NCI-H1092 treated with DMSO at 0.1 percent for 48 hours (cell line): ENCODE measurements around the gene MAN2B2.
"Not testable (repeated sequence)": the region's sequence is repeated elsewhere in the genome, so short reads cannot be mapped to it uniquely, and the experiment has no call there.

Source experiments
- DNase-seq: peaks from one replicate; lab custom pipeline; 2025; lab: John Stamatoyannopoulos, UW

The MAN2B2 gene

GRCh38 chr4:6617246-6617645 lies 42.3 kb downstream of the MAN2B2 start:
- no peak for DNase-seq

- no peak for DNase-seq
Measured at GRCh38 chr4:6618386-6619115, 43.6 kb downstream of the MAN2B2 start.

GRCh38 chr4:6619116-6619465 lies 44.1 kb downstream of the MAN2B2 start:
- no peak for DNase-seq

GRCh38 chr4:6619466-6620255 lies 44.7 kb downstream of the MAN2B2 start:
- DNase-seq = no peak

GRCh38 chr4:6620296-6620695 lies 45.3 kb downstream of the MAN2B2 start:
- DNase-seq = no peak

- DNase-seq = no peak
Measured at GRCh38 chr4:6620891-6621555, 46.0 kb downstream of the MAN2B2 start.

- DNase-seq = no peak
Measured at GRCh38 chr4:6621556-6621927, 46.6 kb downstream of the MAN2B2 start.

- DNase-seq = no peak
Measured at GRCh38 chr4:6622744-6623143, 47.8 kb downstream of the MAN2B2 start.

- DNase-seq = no peak
Measured at GRCh38 chr4:6625256-6625655, 50.3 kb downstream of the MAN2B2 start.

- no peak for DNase-seq
Measured at GRCh38 chr4:6626066-6626465, 51.1 kb downstream of the MAN2B2 start.

- DNase-seq = no peak
Measured at GRCh38 chr4:6627832-6628231, 52.8 kb downstream of the MAN2B2 start.

GRCh38 chr4:6628484-6628883 lies 53.5 kb downstream of the MAN2B2 start:
- not testable (repeated sequence) for DNase-seq

GRCh38 chr4:6632125-6632524 lies 57.1 kb downstream of the MAN2B2 start:
- DNase-seq = no peak

GRCh38 chr4:6633091-6633906 lies 58.3 kb downstream of the MAN2B2 start:
- no peak for DNase-seq

GRCh38 chr4:6634746-6635145 lies 59.8 kb downstream of the MAN2B2 start:
- DNase-seq = no peak

- DNase-seq = no peak
Measured at GRCh38 chr4:6639137-6639680, 64.2 kb downstream of the MAN2B2 start.

- peak; percentile 94 for DNase-seq
Measured at GRCh38 chr4:6640292-6641163, 65.5 kb downstream of the MAN2B2 start, which contains the start of gene MRFAP1. TSS of gene MRFAP1 (plus strand) at chr4:6640685. CDS start at chr4:6640863, 178 bp downstream.

GRCh38 chr4:6641164-6641970 lies 66.4 kb downstream of the MAN2B2 start:
- DNase-seq = no peak

GRCh38 chr4:6641971-6642320 lies 67.0 kb downstream of the MAN2B2 start:
- DNase-seq = no peak
